SK-N-SH (cell line): Measurements from ENCODE around the gene WNT3. TPM values are rescaled to one million over a fixed set of nuclear protein-coding genes. Genes with fewer than 3 reads are reported as not detected.

Experiments
- CTCF ChIA-PET: fragments of 300-600, 350-600 bp; formaldehyde crosslinking; extraction: SDS; loops from one replicate; lab custom pipeline; 2021; lab: Yijun Ruan, JAX
- POLR2A ChIA-PET: fragments of 350-600 bp; sonication (Branson Sonifier 250); formaldehyde crosslinking; extraction: SDS; loops from one replicate; lab custom pipeline; 2020; ENCODE audit warnings: antibody characterized with exemption, inconsistent platforms; lab: Yijun Ruan, JAX
- DNase-seq: peaks from one replicate; pipeline ENCODE4 v3.0.0; 2012
- H2AFZ ChIP-seq: fragments of 200-600 bp; sonication (generic); 2 replicates; pipeline ENCODE4 v1.8.1; 2016; ENCODE audit warnings: antibody characterized with exemption, mild to moderate bottlenecking, low read depth
- H3F3A ChIP-seq: fragments of 200-600 bp; sonication (generic); replicated peaks from 2 replicates; pipeline ENCODE3; 2016; ENCODE audit warnings: antibody characterized with exemption, mild to moderate bottlenecking; ENCODE audit not compliant: insufficient read depth
- H3K27ac ChIP-seq, 2 experiments: fragments of 200-500 bp in 1 of 2; fragments of 200-600 bp in 1 of 2; sonication (Bioruptor generic) in 1 of 2; sonication (generic), shearing (Covaris generic) in 1 of 2; 2 replicates each; pipeline versions ENCODE4 v1.5.1 to v1.6.1; 2014 to 2016; ENCODE audit warnings: low read depth in 2 of 2, inconsistent platforms in 1 of 2, low read length in 1 of 2, mild to moderate bottlenecking in 1 of 2, mixed read lengths in 1 of 2
- H3K27me3 ChIP-seq: fragments of 200-600 bp; sonication (generic), shearing (Covaris generic); 2 replicates; pipeline ENCODE4 v1.6.1; 2016; ENCODE audit warnings: mixed run types; ENCODE audit not compliant: insufficient read depth
- H3K36me3 ChIP-seq, 2 experiments: fragments of 200-500 bp in 1 of 2; fragments of 200-600 bp in 1 of 2; sonication (Bioruptor generic) in 1 of 2; sonication (generic) in 1 of 2; replicated peaks in 1 of 2; 2 replicates each; pipeline versions ENCODE3 to v1.5.1; 2014 to 2016; ENCODE audit warnings: low read length in 1 of 2, mild to moderate bottlenecking in 1 of 2; ENCODE audit not compliant: insufficient read depth in 2 of 2, control insufficient read depth in 1 of 2
- H3K4me1 ChIP-seq, 2 experiments: fragments of 200-500 bp in 1 of 2; fragments of 200-600 bp in 1 of 2; sonication (Bioruptor generic) in 1 of 2; sonication (generic), shearing (Covaris generic) in 1 of 2; 2 replicates each; pipeline versions ENCODE4 v1.5.1 to v1.6.1; 2014 to 2016; ENCODE audit warnings: low read depth in 1 of 2, low read length in 1 of 2, mixed run types in 1 of 2; ENCODE audit not compliant: insufficient read depth in 2 of 2, control insufficient read depth in 1 of 2
- H3K4me2 ChIP-seq: fragments of 200-600 bp; sonication (generic), shearing (Covaris generic); 2 replicates; pipeline ENCODE4 v1.6.1; 2017; ENCODE audit warnings: mixed run types
- H3K4me3 ChIP-seq, 2 experiments: fragments of 200-500 bp in 1 of 2; fragments of 200-600 bp in 1 of 2; sonication (Bioruptor generic) in 1 of 2; sonication (generic), shearing (Covaris generic) in 1 of 2; 2 replicates each; pipeline versions ENCODE4 v1.5.1 to v1.8.1; 2014 to 2016; ENCODE audit warnings: low read depth in 2 of 2, inconsistent platforms in 1 of 2, low read length in 1 of 2, mild to moderate bottlenecking in 1 of 2, mixed read lengths in 1 of 2, moderate library complexity in 1 of 2
- H3K79me2 ChIP-seq: fragments of 200-600 bp; sonication (generic); 2 replicates; pipeline ENCODE4 v1.8.1; 2017; ENCODE audit warnings: mild to moderate bottlenecking; ENCODE audit not compliant: insufficient read depth
- H3K9ac ChIP-seq: fragments of 200-600 bp; sonication (generic); 2 replicates; pipeline ENCODE4 v1.6.1; 2017; ENCODE audit warnings: mixed run types
- H3K9me2 ChIP-seq: fragments of 200-600 bp; sonication (generic); 2 replicates; pipeline ENCODE4 v1.6.1; 2017; ENCODE audit warnings: mixed run types
- H3K9me3 ChIP-seq: fragments of 200-600 bp; sonication (generic); 2 replicates; pipeline ENCODE4 v1.6.1; 2017; ENCODE audit warnings: mixed run types, mild to moderate bottlenecking, moderate library complexity
- H4K20me1 ChIP-seq: fragments of 200-600 bp; sonication (generic); 2 replicates; pipeline ENCODE4 v1.6.1; 2017; ENCODE audit warnings: mild to moderate bottlenecking, mixed run types; ENCODE audit not compliant: insufficient read depth
- CHD2 ChIP-seq: fragments of 150-350 bp; IDR thresholded peaks from 2 replicates; pipeline ENCODE4 v1.6.1; 2018; ENCODE audit warnings: low read length; ENCODE audit not compliant: partially characterized antibody
- CTCF ChIP-seq: fragments of 200-600 bp; sonication (generic); IDR thresholded peaks from 2 replicates; pipeline ENCODE4 v1.6.1; 2017; ENCODE audit warnings: antibody characterized with exemption, mild to moderate bottlenecking, moderate library complexity
- ELF1 ChIP-seq: IDR thresholded peaks from 2 replicates; pipeline ENCODE4 v1.4.0; 2012
- EP300 ChIP-seq, 2 experiments: IDR thresholded peaks; 2 replicates each; pipeline versions ENCODE4 v1.4.0 to v1.6.1; 2012; ENCODE audit warnings: borderline replicate concordance in 1 of 2, low read depth in 1 of 2, low read length in 1 of 2
- EZH2phosphoT487 ChIP-seq: fragments of 200-600 bp; sonication (generic); IDR thresholded peaks from 2 replicates; pipeline ENCODE4 v1.6.1; 2017; ENCODE audit warnings: low read depth, mixed run types, mild to moderate bottlenecking, antibody characterized with exemption, moderate library complexity, borderline replicate concordance
- FOSL2 ChIP-seq: IDR thresholded peaks from 2 replicates; pipeline ENCODE4 v1.4.0; 2012; ENCODE audit warnings: low read depth, mild to moderate bottlenecking, moderate library complexity, borderline replicate concordance
- FOXM1 ChIP-seq: IDR thresholded peaks from 2 replicates; pipeline ENCODE4 v1.4.0; 2012; ENCODE audit warnings: low read depth, mild to moderate bottlenecking
- GABPA ChIP-seq: IDR thresholded peaks from 2 replicates; pipeline ENCODE4 v1.4.0; 2012; ENCODE audit warnings: low read depth, mild to moderate bottlenecking
- GATA2 ChIP-seq: sonication (generic); formaldehyde crosslinking; IDR thresholded peaks from 2 replicates; pipeline ENCODE4 v1.5.0; 2020; ENCODE audit warnings: mild to moderate bottlenecking, missing genetic modification reagents
- IRF3 ChIP-seq: fragments of 150-350 bp; IDR thresholded peaks from 2 replicates; pipeline ENCODE4 v1.6.1; 2016; ENCODE audit warnings: mild to moderate bottlenecking, low read depth, low read length
- JUND ChIP-seq: IDR thresholded peaks from 2 replicates; pipeline ENCODE4 v1.4.0; 2012
- MEF2A ChIP-seq: IDR thresholded peaks from 2 replicates; pipeline ENCODE4 v1.4.0; 2012; ENCODE audit warnings: low read depth, borderline replicate concordance
- NFIC ChIP-seq: IDR thresholded peaks from 2 replicates; pipeline ENCODE4 v1.4.0; 2012; ENCODE audit warnings: borderline replicate concordance
- NRF1 ChIP-seq: IDR thresholded peaks from 2 replicates; pipeline ENCODE4 v1.6.1; 2012; ENCODE audit warnings: low read depth, mild to moderate bottlenecking, low read length
- POLR2AphosphoS5 ChIP-seq: IDR thresholded peaks from 2 replicates; pipeline ENCODE4 v1.6.1; 2012; ENCODE audit warnings: low read depth, low read length
- REST ChIP-seq: IDR thresholded peaks from 2 replicates; pipeline ENCODE4 v1.6.1; 2012; ENCODE audit warnings: mild to moderate bottlenecking, low read depth, low read length, moderate library complexity
- TAF1 ChIP-seq: IDR thresholded peaks from 2 replicates; pipeline ENCODE4 v1.6.1; 2012; ENCODE audit warnings: low read depth, mild to moderate bottlenecking, low read length, moderate library complexity, borderline replicate concordance
- YY1 ChIP-seq: IDR thresholded peaks from 2 replicates; pipeline ENCODE4 v1.4.0; 2012; ENCODE audit warnings: low read depth, mild to moderate bottlenecking
- WGBS: methylation state at CpG from one replicate; pipeline ENCODE4 v1.1.6; 2017; ENCODE audit warnings: low lambda C conversion rate; 5-methylcytosine and 5-hydroxymethylcytosine counted together
- polyA plus RNA-seq, 3 experiments: library from polyadenylated mRNA; depleted of rRNA; stranded (reverse); fragments of >200 nt; gene quantifications; 2 replicates each; pipeline ENCODE4 v1.2.3, GENCODE V29; 2012

Gene WNT3
- polyA plus RNA-seq, 1 of the 3 experiments (the other 2 are of a cell fraction) = 5.3 TPM

GRCh38 chr17:46770439-46770817, 48.1 kb downstream of the WNT3 start:
- H3K9me2 ChIP-seq = no peaks in the 10 kb centered on the region
- H3K27me3 ChIP-seq = no peaks in the 10 kb centered on the region
- CTCF ChIA-PET = no interaction called here
- H3K4me3 ChIP-seq = peak overlapping the region; percentile 49 to 51; a peak in 2 of 4 replicates
- H3K4me1 ChIP-seq = peaks cover 4 to 23% of the 10 kb centered on the region in 2 experiments; a peak in 2 of 4 replicates
- H2AFZ ChIP-seq = no peak overlapping the region
- no peaks in the 10 kb centered on the region for H4K20me1 ChIP-seq
- no peaks in the 10 kb centered on the region for H3K79me2 ChIP-seq
- H3K9ac ChIP-seq = no peak overlapping the region
- no peaks in the 10 kb centered on the region for H3K36me3 ChIP-seq
- H3K27ac ChIP-seq = no peak overlapping the region
- H3K9me3 ChIP-seq = no peaks in the 10 kb centered on the region
- TF ChIP-seq JUND (no peak), MEF2A (no peak), EZH2phosphoT487 (no peak), TAF1 (no peak), FOSL2 (no peak), CTCF (no peak), NFIC (no peak), YY1 (no peak), POLR2AphosphoS5 (no peak), CHD2 (no peak), GATA2 (CRISPR knock-in tag) (no peak), ELF1 (no peak), IRF3 (no peak), REST (no peak), NRF1 (no peak), EP300 (IDR thresholded peaks at IDR 0.05; ENCODE audit: borderline replicate concordance in 1 of 2, low read depth in 1 of 2, low read length in 1 of 2) (no peak), GABPA (no peak), FOXM1 (no peak)
- POLR2A ChIA-PET = interaction anchor here (0.6 kb wide), 1 partner anchor 1180 kb away, joined by 4 read pairs; no protein-coding TSS in a partner anchor
- no peak overlapping the region; the same call in 1 of the 2 replicates for H3K4me2 ChIP-seq
- 94% methylated on average over 14 of the region's 14 CpGs for WGBS
- DNase-seq = peak; percentile 48
- H3F3A ChIP-seq = peaks cover 8% of the 10 kb centered on the region
